PFSK-1 (cell line): ENCODE results near the gene HOTAIR.

Experiments
- FOXP2 ChIP-seq: optimal IDR thresholded peaks from 2 replicates; pipeline ENCODE3; 2011; ENCODE audit warnings: borderline replicate concordance, control low read depth, inconsistent platforms; ENCODE audit not compliant: insufficient read depth; ENCODE audit errors: extremely low read length, extremely low read depth
- POLR2AphosphoS5 ChIP-seq: IDR thresholded peaks from 2 replicates; pipeline ENCODE4 v1.6.1; 2012; ENCODE audit warnings: low read depth, mild to moderate bottlenecking, control low read depth, low read length, moderate library complexity
- REST ChIP-seq, 2 experiments: IDR thresholded peaks; 2 replicates each; pipeline versions ENCODE4 v1.6.1 to v1.8.0; 2011 to 2012; ENCODE audit warnings: low read depth in 2 of 2, low read length in 2 of 2, control low read depth in 1 of 2, inconsistent platforms in 1 of 2, mild to moderate bottlenecking in 1 of 2, moderate library complexity in 1 of 2; ENCODE audit not compliant: insufficient read depth in 1 of 2
- TAF1 ChIP-seq: IDR thresholded peaks from 2 replicates; pipeline ENCODE4 v1.6.1; 2012; ENCODE audit warnings: low read length, control low read depth, borderline replicate concordance; ENCODE audit not compliant: insufficient read depth

- no peak for TF ChIP-seq REST (IDR thresholded peaks at IDR 0.05; ENCODE audit: insufficient read depth in 1 of 2, low read depth in 2 of 2, low read length in 2 of 2)
- no peak for TF ChIP-seq TAF1
- no peak for TF ChIP-seq POLR2AphosphoS5
- no peak for TF ChIP-seq FOXP2
These were observed 18.4 kb downstream of the HOTAIR start for GRCh38 chr12:53956251-53956887.
